ENCODE measurements around the gene DNAAF1.
"Not testable (repeated sequence)": the region's sequence is repeated elsewhere in the genome, so short reads cannot be mapped to it uniquely, and the experiment has no call there.

The DNAAF1 gene

DNA sequence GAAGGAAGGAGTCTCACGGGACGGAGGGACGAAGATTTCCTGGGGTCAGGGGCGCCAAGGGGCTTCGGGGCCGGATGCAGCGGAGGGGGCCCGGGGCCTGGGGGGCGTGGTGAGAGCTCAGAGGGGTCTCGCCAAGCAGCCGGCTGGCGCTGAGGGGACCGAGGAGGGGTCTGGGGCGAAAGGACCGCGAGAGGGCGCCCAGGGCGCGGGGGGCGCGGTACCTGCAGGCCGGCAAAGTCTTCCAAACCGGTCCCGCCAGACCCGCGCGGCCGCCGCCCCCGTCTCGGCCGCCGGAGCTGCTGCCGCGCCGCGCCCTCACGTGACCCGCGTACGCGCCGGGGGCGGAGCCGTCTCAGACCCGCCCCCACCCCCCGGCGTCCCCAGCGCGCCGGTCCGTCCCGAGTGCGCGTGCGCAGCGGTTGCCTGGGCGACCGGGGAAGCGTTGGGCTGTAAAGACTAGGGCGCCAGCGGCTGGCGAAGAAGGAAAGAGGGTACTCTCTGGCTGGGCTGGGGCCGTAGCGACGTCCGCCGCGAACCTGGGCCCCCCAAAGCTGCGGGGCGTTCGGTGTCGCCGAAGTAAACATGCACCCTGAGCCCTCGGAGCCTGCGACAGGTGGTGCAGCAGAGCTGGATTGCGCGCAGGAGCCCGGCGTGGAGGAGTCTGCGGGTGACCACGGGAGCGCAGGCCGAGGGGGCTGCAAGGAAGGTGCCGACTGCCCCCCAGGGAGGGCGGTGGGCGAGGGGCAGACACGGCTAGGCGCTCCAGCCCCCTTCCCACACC is at the start of gene DNAAF1, which contains the start of gene HSDL1:
TSS of gene DNAAF1 (plus strand) at position 450 of the 781 bp plus-strand sequence. CDS start at position 583, 133 bp downstream.
TSS of gene HSDL1 (minus strand) at position 319 of the 781 bp plus-strand sequence. CDS start 13,856 bp downstream, outside the sequence.
- peak; percentile 53 for DNase-seq

DNA sequence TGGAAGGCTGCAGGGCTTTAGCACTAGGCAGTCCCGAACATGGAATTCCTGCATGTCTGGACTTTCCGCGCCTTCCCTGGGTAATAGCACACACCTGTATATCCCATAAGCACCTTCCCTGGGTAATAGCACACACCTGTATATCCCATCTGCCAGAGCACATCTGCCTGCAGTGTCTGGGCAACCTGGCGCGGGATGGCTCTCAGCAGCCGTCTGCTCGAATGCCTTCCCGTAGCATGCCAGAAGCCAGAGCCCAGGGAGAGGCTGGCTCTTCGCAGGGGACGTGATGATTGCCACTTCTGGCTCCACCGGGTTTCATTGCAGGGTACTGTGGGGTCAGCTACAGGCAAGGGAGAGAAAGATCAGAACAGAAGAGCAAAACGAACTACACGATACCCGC is 49.6 kb upstream of the DNAAF1 start:
- no peak for DNase-seq

DNA sequence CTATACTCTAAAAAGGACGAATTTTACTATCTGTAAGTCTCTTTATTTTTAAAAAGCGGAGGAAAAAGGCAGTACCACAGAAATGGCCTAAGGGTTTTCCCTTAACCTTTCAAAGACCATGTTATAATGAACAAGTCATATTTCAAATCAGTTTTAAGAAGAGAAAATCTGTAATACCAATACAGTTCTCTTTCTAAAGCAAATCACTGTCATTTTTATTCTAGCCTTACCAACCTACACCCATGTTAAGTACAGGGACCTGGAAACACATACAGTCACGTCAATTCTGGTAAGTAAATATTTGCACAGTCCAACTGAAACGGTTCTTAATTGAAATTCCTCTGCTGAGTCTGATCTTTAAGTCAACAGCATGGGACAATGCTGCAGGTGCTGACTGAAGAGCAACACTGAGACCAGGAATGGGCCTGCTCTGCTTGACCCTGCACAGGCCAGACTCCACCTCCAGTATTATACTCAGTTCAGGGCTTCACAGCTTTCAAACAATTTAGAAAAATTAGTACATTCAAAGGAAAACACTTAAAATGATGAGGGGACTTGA is 48.6 kb upstream of the DNAAF1 start:
- no peak for DNase-seq

DNA sequence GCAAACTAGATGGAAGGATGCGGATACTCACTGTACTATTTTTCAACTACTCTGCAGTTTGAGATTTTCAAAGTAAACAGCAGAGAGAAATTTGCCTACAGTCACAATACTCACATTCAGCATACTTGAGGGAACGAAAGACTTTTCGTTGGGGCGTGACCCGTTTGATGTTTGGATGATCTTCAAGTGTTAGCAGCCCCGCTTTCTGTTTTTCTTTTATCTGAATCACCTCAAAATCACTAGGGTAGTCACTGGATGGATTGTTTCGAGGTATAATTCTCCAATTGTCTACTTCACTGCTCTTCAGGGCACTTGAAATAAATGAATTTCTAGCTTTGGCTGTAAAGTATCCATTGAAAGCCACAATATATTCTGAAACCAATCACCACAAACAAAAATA is 46.2 kb upstream of the DNAAF1 start:
- no peak for DNase-seq

DNA sequence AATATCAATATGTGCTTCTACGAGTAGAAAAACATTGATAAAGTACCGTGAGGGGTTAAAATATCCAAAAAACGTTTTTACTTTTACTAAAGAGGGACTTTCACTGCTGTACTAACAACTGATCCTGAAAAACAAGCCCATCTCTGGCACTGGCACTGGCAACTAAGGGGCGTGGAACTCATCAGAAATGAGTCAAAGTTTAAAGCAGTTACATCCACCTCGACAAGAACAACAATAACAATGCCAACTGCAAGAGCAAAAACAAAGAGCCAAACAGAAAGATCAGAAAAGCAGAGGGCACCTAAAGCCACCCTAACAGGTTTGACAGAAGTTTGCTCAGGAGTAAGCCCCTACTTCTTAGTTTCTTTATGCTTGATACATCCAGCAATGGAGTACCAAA is 41.4 kb upstream of the DNAAF1 start:
- DNase-seq, result no peak

DNA sequence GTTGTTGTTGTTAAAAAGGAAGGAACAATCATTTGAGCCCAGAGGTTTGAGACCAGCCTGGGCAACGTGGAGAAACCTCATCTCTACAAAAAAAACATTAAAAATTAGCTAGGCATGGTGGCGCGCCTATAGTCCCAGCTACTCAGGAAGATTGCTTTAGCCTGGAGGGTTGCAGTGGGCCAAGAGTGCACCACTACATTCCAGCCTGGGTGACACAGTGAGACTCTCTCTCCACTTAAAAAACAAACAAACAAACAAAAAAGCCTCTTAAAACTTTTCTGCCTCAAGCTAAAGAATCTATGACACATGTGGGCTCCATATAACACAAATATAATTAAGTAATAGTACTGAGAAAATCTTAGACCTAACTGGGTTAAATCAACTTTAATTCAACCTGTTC is 40.9 kb upstream of the DNAAF1 start:
- DNase-seq, result no peak

DNA sequence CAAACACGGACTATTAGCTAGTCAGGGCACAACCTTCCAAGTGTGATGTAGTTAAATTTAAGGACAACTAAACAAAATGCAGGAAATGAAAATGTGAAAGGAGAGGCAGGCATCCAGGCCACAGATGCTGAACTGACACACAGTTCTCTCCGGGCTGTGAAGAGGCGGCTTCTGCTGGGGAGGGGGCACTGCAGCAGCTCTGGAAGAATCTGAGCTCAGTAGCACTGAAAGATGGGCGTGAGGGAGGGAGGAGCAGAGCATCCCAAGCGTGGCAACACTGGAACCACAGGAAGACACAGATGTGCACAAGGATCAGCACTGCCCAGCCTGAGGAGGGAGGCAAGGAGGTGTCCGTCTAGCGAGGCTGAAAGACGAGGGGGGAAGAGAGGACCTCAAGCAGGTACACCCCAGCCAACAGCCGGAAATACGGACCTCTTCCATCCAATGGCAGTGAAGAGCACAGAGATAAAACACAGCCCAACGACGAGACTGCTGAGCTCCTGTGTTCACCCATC is 39.8 kb upstream of the DNAAF1 start:
- no peak for DNase-seq

DNA sequence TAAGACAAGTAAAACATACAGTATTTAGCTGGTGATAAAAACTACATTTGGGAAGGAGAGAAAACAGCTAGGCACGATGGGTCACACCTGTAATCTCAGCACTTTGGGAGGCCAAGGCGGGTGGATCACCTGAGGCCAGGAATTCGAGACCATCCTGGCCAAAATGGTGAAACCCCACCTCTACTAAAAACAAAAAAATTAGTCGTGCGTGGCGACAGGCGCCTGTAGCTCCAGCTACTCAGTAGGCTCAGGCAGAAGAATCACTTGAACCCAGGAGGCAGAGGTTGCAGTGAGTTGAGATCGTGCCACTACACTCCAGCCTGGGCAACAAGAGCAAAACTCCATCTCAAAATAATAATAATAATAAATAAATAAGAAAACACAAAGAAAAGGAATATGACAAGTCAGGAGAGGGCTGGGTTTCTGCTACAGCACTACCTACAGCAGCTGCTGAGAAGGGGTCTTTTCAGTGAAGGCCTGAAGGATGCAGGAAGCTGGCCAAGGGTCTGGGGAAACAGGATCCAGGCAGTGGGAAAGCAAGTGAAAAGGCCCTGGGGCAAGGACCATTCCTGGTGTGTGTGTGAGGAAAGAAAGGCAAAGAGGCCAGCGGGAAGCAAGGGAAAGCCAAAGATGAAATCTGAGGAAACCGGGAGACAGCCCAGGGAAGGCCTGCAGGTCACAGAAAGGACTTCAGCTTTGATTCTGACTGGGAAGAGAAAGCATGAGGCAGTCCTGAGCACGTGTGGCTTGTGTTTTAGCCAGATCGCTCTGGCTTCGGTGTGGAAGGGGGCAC is 39.0 kb upstream of the DNAAF1 start:
- DNase-seq, result no peak

DNA sequence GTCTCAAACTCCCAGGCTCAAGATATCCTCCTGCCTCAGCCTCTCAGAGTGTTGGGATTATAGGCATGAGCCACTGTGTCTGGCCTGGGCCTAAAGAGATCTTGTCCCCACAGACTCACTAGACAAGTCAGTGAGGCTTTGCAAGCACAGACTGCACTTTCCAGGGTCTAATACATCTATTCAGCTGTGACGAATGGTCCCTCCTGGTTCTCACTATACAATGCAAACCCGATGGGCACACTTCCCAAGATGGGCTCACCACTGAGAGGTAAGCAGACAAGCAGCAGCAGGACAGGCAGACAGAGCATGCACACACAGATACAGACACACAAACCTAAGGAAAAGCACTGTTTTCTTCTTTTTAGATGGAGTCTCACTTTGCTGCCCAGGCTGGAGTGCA is 37.2 kb upstream of the DNAAF1 start:
- no peak for DNase-seq

DNA sequence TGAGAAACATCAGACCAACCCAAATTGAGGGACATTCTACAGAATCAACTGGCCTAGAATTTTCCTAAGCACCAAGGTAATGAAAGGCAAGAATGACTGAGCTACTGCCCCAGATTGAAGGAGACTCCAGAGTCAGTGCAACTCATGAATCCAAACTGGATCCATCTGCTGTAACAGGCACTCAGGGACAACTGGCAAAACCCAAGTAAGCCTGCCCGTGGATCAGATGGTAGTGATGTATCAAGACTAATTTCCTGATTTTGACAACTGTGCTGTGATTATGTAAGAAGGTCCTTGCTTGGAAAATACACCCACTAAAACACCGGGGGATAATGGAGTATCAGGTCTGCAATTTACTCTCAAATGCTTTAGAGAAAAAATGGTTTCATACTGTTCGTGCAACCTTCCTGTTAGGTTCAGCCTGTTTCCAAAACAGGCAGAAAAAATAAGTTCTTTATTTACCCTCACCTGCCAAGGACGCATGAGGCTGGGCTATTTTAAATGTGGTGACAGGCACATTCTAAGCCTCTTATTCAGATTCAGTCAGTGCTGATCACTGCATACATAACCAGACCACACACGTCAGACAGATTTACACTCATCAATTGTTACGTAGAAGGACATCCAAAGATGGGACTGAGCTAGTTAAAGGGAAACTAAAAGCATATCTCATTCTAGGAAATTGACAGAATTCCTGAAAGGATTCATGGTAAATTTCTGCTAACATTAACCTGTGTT is 35.3 kb upstream of the DNAAF1 start:
- no peak for DNase-seq

DNA sequence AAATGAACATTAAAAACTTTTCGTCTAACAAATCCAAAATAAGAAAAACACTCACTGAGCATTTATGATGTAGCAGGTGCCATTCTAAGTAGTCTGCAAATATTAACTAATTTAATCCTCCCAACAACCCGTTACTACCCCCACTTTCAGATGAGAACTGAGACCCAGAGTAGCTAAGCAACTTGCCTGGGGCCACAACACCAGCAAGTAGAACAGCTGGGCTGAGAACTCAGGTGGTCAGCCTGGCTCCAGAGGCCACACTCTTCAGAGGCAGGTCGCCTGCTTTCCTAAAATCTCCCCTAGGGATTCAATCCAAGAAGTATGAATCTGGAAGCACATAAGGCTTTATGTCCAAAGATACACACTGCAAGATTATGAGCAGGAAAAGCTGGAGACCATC is 34.6 kb upstream of the DNAAF1 start:
- DNase-seq, result no peak

DNA sequence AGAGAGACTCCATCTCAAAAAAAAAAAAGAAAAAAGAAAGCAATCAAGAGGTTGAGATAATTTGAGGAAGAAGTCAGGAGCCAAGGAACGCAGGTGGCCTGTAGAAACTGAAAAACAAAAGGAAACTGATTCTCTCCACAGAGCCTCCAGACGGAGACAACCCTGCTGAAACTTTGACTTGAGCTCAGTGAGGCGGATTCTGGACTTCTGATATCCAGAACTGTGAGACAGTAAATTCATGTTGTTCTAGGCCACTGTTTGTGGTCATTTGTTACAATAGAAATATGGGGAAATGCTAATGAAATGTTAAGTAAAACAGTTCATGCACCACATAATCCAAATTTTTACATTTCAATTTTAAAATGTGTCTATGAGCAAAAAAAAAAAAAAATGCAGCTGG is 33.6 kb upstream of the DNAAF1 start:
- DNase-seq, result no peak

DNA sequence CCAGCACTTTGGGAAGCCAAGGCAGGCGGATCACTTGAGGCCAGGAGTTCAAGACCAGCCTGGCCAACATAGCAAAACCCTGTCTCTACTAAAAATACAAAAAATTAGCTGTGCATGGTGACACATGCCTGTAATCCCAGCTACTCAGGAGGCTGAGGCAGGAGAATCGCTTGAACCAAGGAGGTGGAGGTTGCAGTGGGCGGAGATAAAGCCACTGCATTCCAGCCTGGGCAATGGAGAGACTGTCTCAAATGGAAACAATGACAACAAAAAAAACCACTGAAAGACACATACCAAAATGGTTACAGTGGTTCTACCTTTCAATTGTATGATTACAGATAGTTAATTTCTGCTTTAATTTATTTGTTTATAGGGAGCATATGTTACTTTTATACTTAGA is 33.2 kb upstream of the DNAAF1 start:
- not testable (repeated sequence) for DNase-seq

DNA sequence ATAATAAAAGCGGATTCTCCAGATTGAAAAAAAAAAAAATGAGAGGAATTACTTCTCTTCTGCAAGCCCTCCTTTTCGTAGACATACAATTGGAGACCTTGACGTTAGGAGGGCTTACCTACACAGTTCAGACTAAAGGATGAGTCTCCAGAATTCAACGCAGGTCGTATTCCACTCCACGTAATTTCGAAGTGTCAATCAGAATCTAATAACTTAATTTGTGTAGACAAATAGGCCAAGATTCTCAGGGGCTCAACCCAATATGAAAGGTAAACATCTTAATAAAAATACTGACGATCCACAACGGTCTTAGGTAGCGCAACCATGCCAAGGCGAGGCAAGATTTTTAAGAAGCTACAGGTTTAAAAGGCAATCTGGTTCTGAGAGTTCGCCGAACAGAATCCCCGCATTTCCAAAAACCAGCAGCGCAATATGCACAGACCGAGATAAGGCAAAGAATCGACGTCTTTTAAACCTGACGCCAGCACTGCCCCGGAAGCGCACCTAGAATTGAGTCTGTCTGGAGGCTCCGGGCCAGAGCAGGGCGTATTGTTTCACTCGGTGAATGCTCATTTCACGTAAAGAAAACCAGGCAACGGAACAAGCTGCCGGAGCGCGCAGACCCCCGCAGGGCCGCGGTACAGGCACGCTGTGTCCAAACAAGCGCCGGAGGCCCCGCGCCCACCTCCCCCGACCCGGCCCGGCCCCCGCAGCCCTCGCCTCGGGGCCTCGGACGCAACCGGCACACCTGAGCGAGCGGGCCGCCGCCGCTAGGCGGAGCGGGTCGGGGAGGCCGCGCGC is 29.0 kb upstream of the DNAAF1 start:
- DNase-seq, result no peak

DNA sequence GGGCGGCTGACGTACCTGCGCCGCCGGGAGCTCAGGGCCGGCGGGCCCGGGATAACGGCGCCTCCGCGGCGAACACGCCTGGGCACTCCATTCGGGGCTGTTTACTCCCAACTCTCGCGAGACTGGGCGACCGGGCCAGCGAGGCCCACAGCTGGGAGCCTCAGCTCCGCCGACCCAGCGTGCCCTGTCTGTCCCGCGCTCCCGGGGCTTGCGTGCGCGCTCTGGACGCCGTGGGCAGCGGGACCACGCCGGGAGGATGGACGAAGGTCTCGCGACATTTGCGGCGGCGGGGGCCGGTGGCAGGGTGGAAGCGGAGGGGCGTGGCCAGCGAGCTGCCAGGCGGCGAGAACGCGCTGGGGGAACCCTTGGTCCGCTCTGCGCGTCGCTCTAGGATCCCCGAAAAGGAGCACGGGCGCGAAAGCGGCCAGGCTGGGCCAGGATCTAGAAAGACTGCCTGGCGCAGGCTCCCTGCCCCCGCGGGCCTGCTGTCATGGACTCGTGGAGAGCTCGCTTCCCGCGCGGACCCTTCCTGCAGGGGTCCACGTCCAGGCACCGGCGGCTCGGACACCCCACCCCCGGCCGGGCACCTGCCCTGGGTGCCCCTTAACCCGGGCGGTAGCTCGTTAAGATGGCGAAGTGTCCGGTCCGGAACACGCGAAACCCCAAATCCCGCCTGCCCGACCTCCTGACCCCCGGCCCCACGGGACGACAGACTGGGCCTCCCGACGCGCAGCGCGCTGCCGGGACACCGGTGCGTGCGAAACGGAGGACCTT is 28.2 kb upstream of the DNAAF1 start, which contains the start of gene MBTPS1:
TSS of gene MBTPS1 (minus strand) at position 223 of the 774 bp plus-strand sequence. CDS start 15,159 bp downstream, outside the sequence.
- peak; percentile 96 for DNase-seq

DNA sequence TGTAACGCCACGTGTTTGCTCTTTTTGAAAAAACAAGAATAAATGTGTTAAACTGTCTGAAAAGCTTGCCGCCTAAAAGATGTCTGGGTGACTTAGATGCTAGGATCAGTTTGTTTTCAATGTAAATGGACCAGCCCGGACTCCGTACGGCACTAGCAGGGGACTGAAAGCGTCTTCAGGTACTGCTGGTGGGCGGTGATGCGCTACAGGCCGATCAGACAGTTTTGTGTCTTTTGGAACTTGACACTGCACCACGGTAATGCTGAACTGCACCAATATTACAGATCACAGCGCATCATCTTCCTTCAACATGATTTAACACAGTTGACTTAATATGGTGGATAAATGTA is 27.6 kb upstream of the DNAAF1 start:
- no peak for DNase-seq

DNA sequence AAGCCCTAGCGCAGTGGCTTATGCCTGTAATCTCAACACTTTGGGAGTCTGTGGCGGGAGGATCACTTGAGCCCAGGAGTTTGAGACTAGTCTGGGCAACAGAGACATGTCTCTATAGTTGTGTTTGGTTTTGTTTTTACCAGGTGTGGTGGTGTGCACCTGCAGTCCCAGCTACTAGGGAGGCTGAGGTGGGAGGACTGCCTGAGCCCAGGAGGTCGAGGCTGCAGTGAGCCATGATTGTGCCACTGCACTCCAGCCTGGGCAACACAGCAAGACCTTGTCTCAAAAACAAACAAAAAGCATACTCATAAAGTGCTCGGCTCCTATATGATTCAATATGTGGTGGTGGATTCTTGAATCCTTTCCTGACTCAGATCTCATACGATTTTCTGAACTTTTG is 26.8 kb upstream of the DNAAF1 start:
- DNase-seq, result not testable (repeated sequence)

DNA sequence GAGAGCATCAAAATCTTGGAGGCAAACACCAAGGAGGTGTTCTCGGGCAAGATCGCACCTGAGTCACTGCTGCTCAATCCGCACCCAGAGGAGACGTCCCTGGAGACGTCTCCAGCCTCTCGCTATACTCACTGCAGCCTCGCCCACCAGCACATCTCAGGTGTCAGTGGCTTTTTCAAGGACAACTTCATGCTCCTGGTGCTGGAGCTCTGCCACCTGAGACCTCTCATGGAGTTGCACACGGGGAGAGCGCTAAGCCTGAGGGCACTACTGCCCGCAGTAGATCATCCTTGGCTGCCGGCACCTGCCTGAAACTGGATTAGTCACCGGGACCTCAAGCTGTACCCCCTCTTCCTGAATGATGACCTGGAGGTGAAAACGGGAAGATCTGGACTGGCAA is 25.7 kb upstream of the DNAAF1 start:
- no peak for DNase-seq

DNA sequence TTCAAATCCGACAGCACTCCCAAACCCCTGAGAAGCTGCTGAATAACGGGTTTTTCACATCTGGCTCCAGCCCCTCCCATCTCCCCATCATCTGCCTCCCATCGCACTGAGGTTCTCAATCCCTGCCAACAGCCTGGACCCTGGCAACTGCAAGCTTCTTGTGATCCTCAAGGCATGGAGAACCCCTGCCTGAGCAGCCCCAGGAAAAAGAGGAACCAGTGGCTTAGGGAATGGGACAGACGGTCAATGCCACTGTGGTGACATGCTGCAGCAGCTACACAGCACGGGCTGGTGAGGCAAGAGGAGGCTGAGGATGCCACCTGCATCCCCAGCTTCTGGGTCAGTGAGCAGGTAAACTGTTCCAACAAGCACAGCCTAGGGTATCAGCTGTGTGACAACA is 25.1 kb upstream of the DNAAF1 start:
- DNase-seq, result no peak

DNA sequence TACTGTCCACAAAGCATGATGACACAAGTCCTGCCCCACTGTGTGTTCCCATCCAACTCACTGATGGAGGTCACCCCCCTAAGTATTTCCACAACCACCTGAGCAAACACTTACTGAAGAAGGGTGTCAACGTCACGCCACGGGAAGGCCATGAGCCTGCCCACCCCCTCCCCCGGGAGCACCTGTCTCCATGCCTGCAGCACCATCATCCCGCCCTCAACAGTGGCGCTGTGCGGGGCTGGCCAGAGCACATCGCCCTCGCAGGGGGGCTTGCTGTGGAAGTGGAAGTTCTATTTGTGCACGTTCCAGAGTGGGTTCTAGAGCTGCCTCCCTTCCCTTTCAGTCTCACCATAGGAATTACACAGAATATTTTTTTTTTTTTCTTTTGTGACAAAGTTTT is 24.1 kb upstream of the DNAAF1 start:
- no peak for DNase-seq

All from amniotic stem cell (primary cell).